ENCODE data around the gene HOMER2.

Gene HOMER2

DNA sequence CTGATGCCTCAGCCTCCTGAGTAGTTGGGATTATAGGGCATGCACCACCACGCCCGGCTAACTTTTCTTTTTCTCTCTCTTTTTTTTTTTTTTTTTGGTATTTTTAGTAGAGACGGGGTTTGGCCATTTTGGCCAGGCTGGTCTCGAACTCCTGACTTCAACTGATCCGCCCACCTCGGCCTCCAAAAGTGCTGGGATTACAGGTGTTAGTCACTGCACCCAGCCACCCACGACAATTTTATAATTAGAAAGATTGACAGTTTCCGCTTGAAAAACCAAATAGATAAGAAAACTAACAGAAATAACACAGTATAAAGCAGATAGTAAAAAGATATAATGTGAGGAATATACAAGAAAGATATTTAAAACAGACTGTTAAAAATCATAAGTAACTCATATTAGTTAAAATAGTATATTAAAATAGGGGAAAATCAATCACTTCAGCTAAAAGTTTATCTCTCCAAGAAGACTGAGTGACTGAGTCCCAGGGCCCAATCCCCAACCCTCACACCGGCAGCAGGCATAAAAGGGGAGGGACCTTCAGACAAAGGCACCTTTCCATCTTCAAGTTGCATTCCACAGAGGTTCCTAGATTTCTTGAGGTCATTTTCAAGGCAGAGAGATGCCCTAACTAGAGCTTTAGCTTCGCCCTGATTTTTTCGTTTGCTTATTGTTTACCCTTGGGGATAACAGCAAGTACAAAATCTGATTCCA is 144.4 kb downstream of the HOMER2 start:
- DNase-seq (ENCODE audit: extremely low read depth in 1 of 2, low read depth in 1 of 2) = no peak

DNA sequence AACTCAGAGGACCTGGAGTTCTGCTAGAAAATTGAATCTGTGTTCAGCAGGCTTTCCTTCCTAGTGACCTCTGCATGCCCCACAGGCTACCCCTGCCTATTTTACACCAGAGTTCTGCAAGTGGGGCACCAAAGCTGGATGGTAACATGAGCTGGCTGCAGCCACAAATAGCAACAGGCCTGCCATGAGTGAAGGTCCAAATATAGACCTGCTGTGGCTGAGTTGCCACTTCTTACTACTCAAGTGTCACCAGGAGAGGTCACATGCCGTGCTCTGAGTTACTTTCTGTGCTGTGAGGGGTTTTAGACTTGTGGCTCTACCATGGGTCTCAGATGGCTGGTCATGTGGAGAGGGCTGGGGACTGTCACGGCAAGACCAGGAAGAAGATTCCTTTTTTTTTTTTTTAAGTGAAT is 146.5 kb downstream of the HOMER2 start, which contains the start of gene FSD2:
Gene FSD2 (minus strand): TSS at position 76 of the 413 bp plus-strand sequence. CDS start 18,679 bp downstream, outside the sequence.
- no peak for DNase-seq (ENCODE audit: extremely low read depth in 1 of 2, low read depth in 1 of 2)

DNA sequence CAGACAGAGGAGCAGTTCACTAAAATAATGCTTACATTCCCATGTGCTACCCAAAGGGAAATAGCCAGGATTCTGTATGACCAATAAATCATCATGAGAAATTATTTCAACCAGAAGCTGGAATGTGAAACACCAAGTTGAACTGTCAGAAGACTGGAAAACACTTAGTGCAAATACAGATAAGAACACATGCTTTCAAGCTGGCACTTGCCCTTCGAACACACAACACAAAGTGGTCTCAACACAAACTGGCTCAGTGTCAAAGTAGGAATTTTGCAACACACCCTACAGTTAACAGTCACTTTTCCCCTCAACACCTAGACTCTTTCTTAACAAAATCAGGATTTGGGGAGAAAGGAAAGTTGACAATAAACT is 148.0 kb downstream of the HOMER2 start:
- DNase-seq (ENCODE audit: extremely low read depth in 1 of 2, low read depth in 1 of 2) = no peak

DNA sequence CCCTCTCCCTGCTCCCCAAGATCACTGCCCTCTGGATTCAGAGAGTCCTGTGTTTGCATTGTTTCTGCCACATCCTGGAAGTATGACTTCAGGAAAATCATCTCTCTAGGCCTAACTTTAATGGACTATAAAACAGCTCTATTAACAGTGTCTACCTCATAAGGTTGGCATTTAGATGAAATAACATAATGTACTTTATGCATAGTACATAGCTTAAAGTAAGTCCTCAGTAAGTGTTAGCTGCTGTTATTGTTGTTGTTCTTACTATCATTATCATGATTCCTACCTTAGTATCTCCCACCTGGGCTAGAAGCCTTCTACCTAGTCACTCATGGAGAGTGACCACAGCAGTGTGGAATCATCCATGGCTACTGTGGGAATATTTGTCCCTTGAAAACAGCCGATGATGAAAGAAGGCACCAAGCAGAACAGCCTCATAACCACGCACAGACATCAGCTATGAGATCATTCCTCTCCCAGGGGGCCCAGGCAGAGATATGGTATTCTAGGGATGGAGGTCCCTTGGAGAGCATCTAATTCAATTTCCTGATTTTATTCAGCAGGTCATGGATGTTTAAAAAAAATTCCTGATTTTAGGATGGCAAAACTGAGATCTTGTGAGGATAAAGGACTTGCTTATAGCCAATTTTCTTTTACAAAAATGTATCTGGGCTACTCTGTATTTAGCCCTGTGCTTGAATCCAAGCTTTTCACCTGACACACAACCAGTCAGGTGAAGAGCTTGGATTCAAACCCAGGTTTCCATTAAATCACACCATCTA is 148.5 kb downstream of the HOMER2 start:
- no peak for DNase-seq (ENCODE audit: extremely low read depth in 1 of 2, low read depth in 1 of 2)

DNA sequence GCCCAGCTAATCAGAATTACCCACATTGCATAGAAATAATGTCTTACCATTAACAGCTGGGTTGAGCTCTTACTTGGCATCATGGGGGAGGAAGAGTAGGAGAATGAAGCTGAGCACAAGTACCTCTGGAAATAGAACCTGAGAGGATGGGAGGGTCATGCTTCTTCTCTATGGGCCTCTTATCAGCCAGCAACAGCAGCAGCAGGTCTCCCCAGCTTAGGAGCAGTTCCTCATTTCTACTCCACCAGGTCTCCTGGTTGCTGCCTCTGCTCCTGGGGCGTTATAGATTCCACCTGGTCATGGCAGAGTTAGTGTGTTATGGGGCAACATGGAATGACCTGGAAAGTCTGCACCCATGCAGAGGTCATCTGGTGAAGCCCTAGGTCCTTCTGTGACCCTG is 150.0 kb downstream of the HOMER2 start:
- no peak for DNase-seq (ENCODE audit: extremely low read depth in 1 of 2, low read depth in 1 of 2)

DNA sequence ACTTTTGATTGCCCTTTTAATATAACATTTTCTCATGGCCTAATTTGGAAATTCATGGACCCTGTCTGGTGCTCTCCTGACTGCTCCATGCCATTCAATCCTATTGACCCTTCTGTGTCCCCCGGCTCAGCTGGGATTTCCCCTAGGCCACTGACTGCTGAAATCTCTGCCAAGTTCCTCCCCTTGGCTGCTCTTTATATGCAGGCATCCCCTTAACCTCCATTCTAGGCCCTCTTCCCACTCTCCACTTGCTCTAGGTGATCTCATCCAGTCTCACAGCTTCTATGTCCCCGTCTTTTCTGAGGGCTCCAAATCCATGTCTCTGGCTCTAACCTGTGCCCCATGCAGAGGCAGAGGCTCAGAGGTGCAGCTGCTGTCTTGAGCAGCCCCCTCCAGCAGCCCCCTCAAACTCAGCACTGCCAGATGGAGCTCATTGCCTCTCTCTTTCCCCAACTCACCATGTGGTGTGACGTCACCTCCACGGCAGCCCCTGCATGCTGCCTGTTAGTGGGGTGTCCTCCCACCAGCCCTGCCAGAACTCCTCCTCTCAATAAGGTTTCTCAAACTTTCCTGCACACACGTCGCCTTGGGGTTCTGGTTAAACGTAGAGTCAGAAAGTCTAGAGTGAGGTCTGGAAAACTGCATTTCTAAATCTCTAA is 153.2 kb downstream of the HOMER2 start:
- no peak for DNase-seq (ENCODE audit: extremely low read depth in 1 of 2, low read depth in 1 of 2)

All from activated CD8-positive, alpha-beta memory T cell treated with anti-CD3 and anti-CD28 coated beads for 1 hour (primary cell).